GM12891 (cell line): ENCODE results near the gene AP2A2.

Source experiments
- POLR2A ChIP-seq: IDR thresholded peaks from 2 replicates; pipeline ENCODE4 v1.6.1; 2011; ENCODE audit warnings: low read depth, low read length, control low read depth
- POLR2AphosphoS5 ChIP-seq: IDR thresholded peaks from 2 replicates; pipeline ENCODE4 v1.6.1; 2011; ENCODE audit warnings: low read depth, low read length, control low read depth

DNA sequence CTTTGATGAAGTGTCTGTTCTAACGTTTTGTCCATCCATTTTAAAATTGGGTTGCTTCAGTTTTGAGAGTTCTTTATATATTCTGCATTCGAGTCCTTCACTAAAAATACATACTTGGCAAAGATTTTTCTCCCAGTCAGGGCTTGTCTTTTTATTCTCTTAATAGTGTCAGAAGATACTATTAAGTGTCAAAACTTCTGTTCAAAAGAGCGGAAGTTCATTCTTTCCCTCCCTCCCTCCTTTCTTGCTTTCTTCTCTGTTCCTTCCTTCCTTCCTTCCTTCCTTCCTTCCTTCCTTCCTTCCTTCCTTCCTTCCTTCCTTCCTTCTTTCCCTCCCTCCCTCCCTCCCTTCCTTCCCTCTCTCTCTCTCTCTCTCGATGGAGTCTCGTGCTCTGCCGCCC is 118.5 kb downstream of the AP2A2 start:
- no peak for TF ChIP-seq POLR2A
- no peak for TF ChIP-seq POLR2AphosphoS5
